ENCODE data around the gene DPF3. TPM values are rescaled to one million over a fixed set of nuclear protein-coding genes. Genes with fewer than 3 reads are reported as not detected.
"Not testable (repeated sequence)": the region's sequence is repeated elsewhere in the genome, so short reads cannot be mapped to it uniquely, and the experiment has no call there.

DPF3 gene
- total and polyA plus RNA-seq, 2 of the 13 experiments (the other 11 are each of a cell fraction or from before 2014, with no cell fraction given), result 0.09 to 0.60 TPM

DNA sequence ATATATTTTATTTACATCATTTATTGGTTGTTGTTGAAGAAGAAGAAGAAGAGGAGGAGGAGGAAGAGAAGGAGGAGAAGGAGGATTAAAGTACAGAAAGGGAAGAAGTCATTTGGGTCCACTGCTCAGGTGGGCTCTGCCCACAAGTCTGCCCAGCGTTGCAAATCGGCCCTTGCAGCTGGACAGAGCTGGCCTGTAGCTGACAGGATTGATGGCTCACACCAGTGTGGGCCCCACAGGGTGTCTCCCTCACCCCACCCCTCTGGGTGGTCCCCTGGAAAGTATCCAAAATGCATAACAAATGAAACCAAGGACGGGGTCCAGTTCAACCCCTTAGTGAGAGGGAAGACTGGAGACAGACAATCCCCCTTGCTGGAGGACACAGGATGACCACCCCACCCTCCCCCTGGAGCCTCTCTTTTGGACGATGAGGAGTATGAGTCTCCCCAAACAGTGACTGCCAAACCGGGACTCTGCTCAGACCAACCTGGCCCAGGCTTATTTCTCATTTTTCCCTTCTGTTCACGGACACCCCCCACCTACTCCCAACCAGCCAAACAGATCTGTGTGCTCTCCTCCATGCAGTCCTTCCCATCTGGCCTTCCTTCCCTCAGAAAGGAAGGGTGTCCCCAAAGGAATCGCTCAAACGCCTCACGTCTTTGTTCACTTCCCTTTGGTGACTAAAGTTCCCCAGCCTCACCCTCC lies 17.7 kb downstream of the DPF3 start:
- FAIRE-seq (no peak), ATAC-seq (no peak; the same call in 2 of the 3 replicates), DNase-seq (ENCODE audit: low spot score) (no peak)
- ChIA-PET CTCF (ENCODE audit: low intra/inter-chr PET ratio, low total read pairs) (no interaction called here), POLR2A (no interaction called here)
- intact Hi-C loops (cut with micrococcal nuclease; ENCODE audit: unreplicated experiment) (no loop called here), in situ Hi-C loops (cut with HindIII; ENCODE audit: extremely low pct_ligation_motif_present, low pct_unique_long_range_greater_than_20kb) (no loop called here)
- no peak overlapping the region for H3K4me3 ChIP-seq (replicated peaks in 1 of 3; ENCODE audit: insufficient read depth in 1 of 3, low read depth in 2 of 3, low read length in 3 of 3)
- BruUV-seq (replicated peaks), result no TSS peak
- H3K4me1 ChIP-seq (ENCODE audit: insufficient read depth, low read length), result no peaks in the 10 kb centered on the region
- no peak for TF ChIP-seq ELF4 (CRISPR knock-in tag; IDR thresholded peaks at IDR 0.05; ENCODE audit: borderline replicate concordance)
- TF ChIP-seq ZNF75D (CRISPR knock-in tag; IDR thresholded peaks at IDR 0.05; ENCODE audit: borderline replicate concordance), result no peak
- TF ChIP-seq TEAD2 (CRISPR knock-in tag; IDR thresholded peaks at IDR 0.05), result no peak
- no peak for TF ChIP-seq DR1 (CRISPR knock-in tag; IDR thresholded peaks at IDR 0.05)
- no peak for TF ChIP-seq FOXP1 (IDR thresholded peaks at IDR 0.05)
- no peak for TF ChIP-seq FOXP1 (CRISPR knock-in tag; IDR thresholded peaks at IDR 0.05)
- TF ChIP-seq USF2 (IDR thresholded peaks at IDR 0.05; ENCODE audit: low read depth, low read length), result no peak
- no peak for TF ChIP-seq USF2 (CRISPR knock-in tag; IDR thresholded peaks at IDR 0.05; ENCODE audit: borderline replicate concordance)
- no peak for TF ChIP-seq NAIF1 (CRISPR knock-in tag; IDR thresholded peaks at IDR 0.05; ENCODE audit: borderline replicate concordance)
- TF ChIP-seq TCF7L2 (IDR thresholded peaks at IDR 0.05; ENCODE audit: low read depth, low read length), result no peak
- TF ChIP-seq ZNF451 (CRISPR knock-in tag; IDR thresholded peaks at IDR 0.05), result no peak
- no peak for TF ChIP-seq TBP (CRISPR knock-in tag; IDR thresholded peaks at IDR 0.05)
- no peak for TF ChIP-seq NCOA2 (CRISPR knock-in tag; IDR thresholded peaks at IDR 0.05)
- H3K9ac ChIP-seq (ENCODE audit: insufficient read depth, low read depth, low read length), result no peak overlapping the region
- H3K9me3 ChIP-seq (ENCODE audit: low read length), result no peaks in the 10 kb centered on the region
- no peak overlapping the region for H3K4me2 ChIP-seq (ENCODE audit: low read depth, low read length)
- peaks cover 0 to 6% of the 10 kb centered on the region in 2 experiments; a peak in 2 of 5 replicates for H3K27me3 ChIP-seq (ENCODE audit: control insufficient read depth in 1 of 2, insufficient read depth in 2 of 2, low read length in 2 of 2)
- no peaks in the 10 kb centered on the region for H4K20me1 ChIP-seq (ENCODE audit: insufficient read depth, low read length)
- H3K79me2 ChIP-seq (ENCODE audit: insufficient read depth, low read length), result no peaks in the 10 kb centered on the region
- 37% methylated on average over 8 of the region's 9 CpGs for WGBS (ENCODE audit: low lambda C conversion rate)
- H2AFZ ChIP-seq (ENCODE audit: low read length), result no peak overlapping the region
- H3K27ac ChIP-seq (ENCODE audit: extremely low read length, insufficient read depth, low read length), result no peak overlapping the region
- H3K36me3 ChIP-seq (replicated peaks in 1 of 2; ENCODE audit: control insufficient read depth in 1 of 2, insufficient read depth in 2 of 2, low read length in 2 of 2), result no peaks in the 10 kb centered on the region

- in situ Hi-C loops (cut with HindIII; ENCODE audit: extremely low pct_ligation_motif_present, low pct_unique_long_range_greater_than_20kb); H3K36me3 ChIP-seq (replicated peaks in 1 of 2; ENCODE audit: control insufficient read depth in 1 of 2, insufficient read depth in 2 of 2, low read length in 2 of 2); H3K4me1 ChIP-seq (ENCODE audit: insufficient read depth, low read length); H3K9ac ChIP-seq (ENCODE audit: insufficient read depth, low read depth, low read length); DNase-seq (ENCODE audit: low spot score); ATAC-seq; H3K4me2 ChIP-seq (ENCODE audit: low read depth, low read length); POLR2A ChIA-PET; CTCF ChIA-PET (ENCODE audit: low intra/inter-chr PET ratio, low total read pairs); H3K4me3 ChIP-seq (replicated peaks in 1 of 3; ENCODE audit: insufficient read depth in 1 of 3, low read depth in 2 of 3, low read length in 3 of 3); H3K9me3 ChIP-seq (ENCODE audit: low read length); H3K27ac ChIP-seq (ENCODE audit: extremely low read length, insufficient read depth, low read length); H3K27me3 ChIP-seq (ENCODE audit: control insufficient read depth in 1 of 2, insufficient read depth in 2 of 2, low read length in 2 of 2); BruUV-seq (replicated peaks); H2AFZ ChIP-seq (ENCODE audit: low read length); FAIRE-seq; intact Hi-C loops (cut with micrococcal nuclease; ENCODE audit: unreplicated experiment); H4K20me1 ChIP-seq (ENCODE audit: insufficient read depth, low read length); H3K79me2 ChIP-seq (ENCODE audit: insufficient read depth, low read length): not testable (repeated sequence)
- 6% methylated on average over 4 of the region's 4 CpGs for WGBS (ENCODE audit: low lambda C conversion rate)
These were observed 23.0 kb downstream of the DPF3 start for GRCh38 chr14:72870878-72871277.
